Natural killer cell (primary cell): ENCODE results near the gene KIT. TPM values are rescaled to one million over a fixed set of nuclear protein-coding genes. Genes with fewer than 3 reads are reported as not detected.

Experiments
- ATAC-seq, 3 donors: fragments of 150-1000 bp in 2 of 3; fragments of 200-7000 bp in 1 of 3; cut with Tn5 transposase; 1 replicate in 1 of 3; 2 replicates in 2 of 3; pipeline ENCODE4 v1.10.0; 2021; ENCODE audit warnings: mild to moderate bottlenecking in 2 of 3, moderate library complexity in 2 of 3
- DNase-seq, 2 donors: peaks; one replicate each; pipeline versions ENCODE4 v3.0.0 to v3.0.0-alpha.2; 2013 to 2021; ENCODE audit warnings: mixed read lengths in 1 of 2
- H3K27ac ChIP-seq: one replicate; pipeline ENCODE4 v1.5.1; 2013; ENCODE audit warnings: mild to moderate bottlenecking, low read length
- H3K27me3 ChIP-seq: one replicate; pipeline ENCODE4 v1.6.1; 2013; ENCODE audit warnings: low read length; ENCODE audit not compliant: control insufficient read depth, insufficient read depth
- H3K36me3 ChIP-seq: one replicate; pipeline ENCODE4 v1.6.1; 2013; ENCODE audit warnings: low read length; ENCODE audit not compliant: control insufficient read depth, insufficient read depth
- H3K4me1 ChIP-seq: one replicate; pipeline ENCODE4 v1.6.1; 2013; ENCODE audit warnings: low read length; ENCODE audit not compliant: control insufficient read depth, insufficient read depth
- H3K4me3 ChIP-seq: one replicate; pipeline ENCODE4 v1.5.1; 2013; ENCODE audit warnings: low read length
- H3K9me3 ChIP-seq: one replicate; pipeline ENCODE4 v1.6.1; 2013; ENCODE audit warnings: low read length; ENCODE audit not compliant: control insufficient read depth, insufficient read depth
- H3K27ac Mint-ChIP-seq, 2 donors: one replicate each; pipeline ENCODE4 v1.8.0; 2022; ENCODE audit warnings: mild to moderate bottlenecking in 2 of 2, mixed read lengths in 2 of 2, moderate library complexity in 1 of 2
- H3K27me3 Mint-ChIP-seq, 2 donors: one replicate each; pipeline ENCODE4 v1.8.0; 2022; ENCODE audit warnings: low read depth in 2 of 2, mixed read lengths in 2 of 2
- H3K36me3 Mint-ChIP-seq: one replicate; pipeline ENCODE4 v1.8.0; 2022; ENCODE audit warnings: mixed read lengths
- H3K4me1 Mint-ChIP-seq, 2 donors: one replicate each; pipeline ENCODE4 v1.8.0; 2022; ENCODE audit warnings: mixed read lengths in 2 of 2
- H3K4me3 Mint-ChIP-seq: one replicate; pipeline ENCODE4 v1.8.0; 2022; ENCODE audit warnings: mild to moderate bottlenecking, moderate library complexity, mixed read lengths
- H3K9me3 Mint-ChIP-seq, 2 donors: one replicate each; pipeline ENCODE4 v1.8.0; 2022; ENCODE audit warnings: mixed read lengths in 2 of 2
- CTCF ChIP-seq: fragments of 200-600 bp; IDR thresholded peaks from one replicate; pipeline ENCODE4 v1.8.0; 2022; ENCODE audit warnings: antibody characterized with exemption
- WGBS: methylation state at CpG from one replicate; pipeline ENCODE4 v1.1.7; 2013; ENCODE audit warnings: missing lambda C conversion rate; ENCODE audit not compliant: insufficient coverage; 5-methylcytosine and 5-hydroxymethylcytosine counted together
- intact Hi-C: fragments of 100-400 bp; cut with micrococcal nuclease; formaldehyde crosslinking; loops from one replicate; pipeline ENCODE4 v1.14.2; 2022
- total RNA-seq, 4 donors: library from RNA; stranded (reverse); fragments of 120-200 nt in 1 of 4; gene quantifications; one replicate each; pipeline versions ENCODE4 v1.2.3 to v1.2.4, GENCODE V29; 2013 to 2022

The KIT gene
- total RNA-seq, 3 donors from 2014 or later (not counting 1 experiment from before 2014, with no cell fraction given), result 2.0 to 6.6 (median 3.2) TPM

- H3K4me3 Mint-ChIP-seq, result no peak overlapping the region
- intact Hi-C loops, result no loop called here
- Histone ChIP-seq H3K9me3 (no peaks in the 10 kb centered on the region), H3K4me1 (peaks cover 26% of the 10 kb centered on the region), H3K27ac (no peak overlapping the region), H3K36me3 (no peaks in the 10 kb centered on the region), H3K4me3 (no peak overlapping the region), H3K27me3 (peaks cover 8% of the 10 kb centered on the region)
- DNase-seq (no peak), ATAC-seq (no peak)
- H3K36me3 Mint-ChIP-seq, result no peaks in the 10 kb centered on the region
- H3K27ac Mint-ChIP-seq, result no peak overlapping the region
- WGBS, result 73% methylated on average over 3 of the region's 4 CpGs
- no peak for TF ChIP-seq CTCF
- H3K27me3 Mint-ChIP-seq, result peaks cover 16 to 19% of the 10 kb centered on the region in 2 donors
- peaks cover 8 to 34% of the 10 kb centered on the region in 2 donors for H3K4me1 Mint-ChIP-seq
- no peaks in the 10 kb centered on the region for H3K9me3 Mint-ChIP-seq
Measured at GRCh38 chr4:54654753-54655152, 3.0 kb upstream of the KIT start.

GRCh38 chr4:54657185-54657550, 589 bp upstream of the KIT start:
- no peaks in the 10 kb centered on the region for H3K9me3 ChIP-seq
- Mint-ChIP-seq H3K9me3 (no peaks in the 10 kb centered on the region), H3K4me3 (peak overlapping the region; percentile 89), H3K27me3 (peaks cover 34 to 41% of the 10 kb centered on the region in 2 donors), H3K4me1 (peaks cover 17 to 43% of the 10 kb centered on the region in 2 donors), H3K27ac (no peak overlapping the region), H3K36me3 (peaks cover 9% of the 10 kb centered on the region)
- H3K27me3 ChIP-seq, result peaks cover 17% of the 10 kb centered on the region
- H3K36me3 ChIP-seq, result no peaks in the 10 kb centered on the region
- no peak overlapping the region for H3K27ac ChIP-seq
- H3K4me3 ChIP-seq, result peak overlapping the region; percentile 64
- intact Hi-C loops, result no loop called here
- 6% methylated on average over 26 of the region's 26 CpGs for WGBS
- DNase-seq (peak in 1 of 2 donors; percentile 4), ATAC-seq (no peak)
- H3K4me1 ChIP-seq, result peaks cover 31% of the 10 kb centered on the region
- no peak for TF ChIP-seq CTCF

- Histone ChIP-seq H3K27me3 (peaks cover 18% of the 10 kb centered on the region), H3K36me3 (no peaks in the 10 kb centered on the region), H3K4me3 (peak overlapping the region; percentile 64), H3K27ac (no peak overlapping the region), H3K4me1 (peaks cover 31% of the 10 kb centered on the region), H3K9me3 (no peaks in the 10 kb centered on the region)
- Mint-ChIP-seq H3K36me3 (peaks cover 9% of the 10 kb centered on the region), H3K27ac (peak overlapping the region in 1 of 2 donors; percentile 66), H3K4me1 (peaks cover 17 to 43% of the 10 kb centered on the region in 2 donors), H3K9me3 (no peaks in the 10 kb centered on the region), H3K4me3 (peak overlapping the region; percentile 89), H3K27me3 (peaks cover 34 to 47% of the 10 kb centered on the region in 2 donors)
- intact Hi-C loops, result no loop called here
- 1% methylated on average over 81 of the region's 81 CpGs for WGBS
- no peak for TF ChIP-seq CTCF
- DNase-seq, result peak; percentile 30 to 44
- peak; percentile 45 to 61 (median 46) for ATAC-seq
Measured at GRCh38 chr4:54658252-54659093, 716 bp downstream of the KIT start.
